Sigmoid colon (tissue), 3 donors: ENCODE data around the gene ADARB1.

ENCODE experiments used
- POLR2A ChIP-seq, 2 donors: fragments of 450-650 bp; IDR thresholded peaks; one replicate each; pipeline ENCODE4 v1.6.1; 2016; ENCODE audit warnings: antibody characterized with exemption in 2 of 2, mild to moderate bottlenecking in 2 of 2, moderate library complexity in 2 of 2
- TF ChIP-seq, protein P1 (sequence below), 4 experiments: fragments of 450-650 bp in 3 of 4; fragments of 200-600 bp in 1 of 4; IDR thresholded peaks; one replicate each; pipeline ENCODE4 v1.5.1; 2016 to 2019; ENCODE audit warnings: antibody characterized with exemption in 4 of 4, mild to moderate bottlenecking in 3 of 4, moderate library complexity in 2 of 4

GRCh38 chr21:45032332-45032731 is 42.0 kb upstream of the ADARB1 start:
- TF ChIP-seq, protein P1, sequence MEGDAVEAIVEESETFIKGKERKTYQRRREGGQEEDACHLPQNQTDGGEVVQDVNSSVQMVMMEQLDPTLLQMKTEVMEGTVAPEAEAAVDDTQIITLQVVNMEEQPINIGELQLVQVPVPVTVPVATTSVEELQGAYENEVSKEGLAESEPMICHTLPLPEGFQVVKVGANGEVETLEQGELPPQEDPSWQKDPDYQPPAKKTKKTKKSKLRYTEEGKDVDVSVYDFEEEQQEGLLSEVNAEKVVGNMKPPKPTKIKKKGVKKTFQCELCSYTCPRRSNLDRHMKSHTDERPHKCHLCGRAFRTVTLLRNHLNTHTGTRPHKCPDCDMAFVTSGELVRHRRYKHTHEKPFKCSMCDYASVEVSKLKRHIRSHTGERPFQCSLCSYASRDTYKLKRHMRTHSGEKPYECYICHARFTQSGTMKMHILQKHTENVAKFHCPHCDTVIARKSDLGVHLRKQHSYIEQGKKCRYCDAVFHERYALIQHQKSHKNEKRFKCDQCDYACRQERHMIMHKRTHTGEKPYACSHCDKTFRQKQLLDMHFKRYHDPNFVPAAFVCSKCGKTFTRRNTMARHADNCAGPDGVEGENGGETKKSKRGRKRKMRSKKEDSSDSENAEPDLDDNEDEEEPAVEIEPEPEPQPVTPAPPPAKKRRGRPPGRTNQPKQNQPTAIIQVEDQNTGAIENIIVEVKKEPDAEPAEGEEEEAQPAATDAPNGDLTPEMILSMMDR (IDR thresholded peaks at IDR 0.05): no peak
- no peak for TF ChIP-seq POLR2A (IDR thresholded peaks at IDR 0.05)
